NCI-H2171 (cell line): ENCODE measurements around the gene TEAD1.
"Not testable (repeated sequence)": the region's sequence is repeated elsewhere in the genome, so short reads cannot be mapped to it uniquely, and the experiment has no call there.

Experiments
- DNase-seq: peaks from one replicate; lab custom pipeline; 2025; lab: John Stamatoyannopoulos, UW

Gene TEAD1

GRCh38 chr11:12864316-12865156, 190.3 kb downstream of the TEAD1 start:
- DNase-seq, result no peak

GRCh38 chr11:12865863-12866595, 191.8 kb downstream of the TEAD1 start:
- DNase-seq, result no peak

- no peak for DNase-seq
Observed at GRCh38 chr11:12867531-12867930, 193.3 kb downstream of the TEAD1 start.

- no peak for DNase-seq
Observed at GRCh38 chr11:12868315-12869073, 194.3 kb downstream of the TEAD1 start.

GRCh38 chr11:12871241-12871640, 197.0 kb downstream of the TEAD1 start:
- no peak for DNase-seq

- no peak for DNase-seq
Observed at GRCh38 chr11:12871788-12872321, 197.6 kb downstream of the TEAD1 start.

- no peak for DNase-seq
Observed at GRCh38 chr11:12876340-12876739, 202.1 kb downstream of the TEAD1 start.

- no peak for DNase-seq
Observed at GRCh38 chr11:12876988-12877387, 202.8 kb downstream of the TEAD1 start.

- DNase-seq, result not testable (repeated sequence)
Observed at GRCh38 chr11:12877508-12877907, 203.3 kb downstream of the TEAD1 start.

GRCh38 chr11:12880327-12880726, 206.1 kb downstream of the TEAD1 start:
- DNase-seq, result no peak

GRCh38 chr11:12882670-12883069, 208.4 kb downstream of the TEAD1 start:
- DNase-seq, result no peak

GRCh38 chr11:12884751-12885318, 210.6 kb downstream of the TEAD1 start:
- DNase-seq, result no peak

GRCh38 chr11:12885717-12886239, 211.6 kb downstream of the TEAD1 start:
- DNase-seq, result no peak

- no peak for DNase-seq
Observed at GRCh38 chr11:12886508-12886907, 212.3 kb downstream of the TEAD1 start.

- DNase-seq, result no peak
Observed at GRCh38 chr11:12888525-12889158, 214.4 kb downstream of the TEAD1 start.

GRCh38 chr11:12889243-12889642, 215.0 kb downstream of the TEAD1 start:
- DNase-seq, result no peak

GRCh38 chr11:12890476-12890875, 216.3 kb downstream of the TEAD1 start:
- no peak for DNase-seq

- no peak for DNase-seq
Observed at GRCh38 chr11:12893787-12894672, 219.8 kb downstream of the TEAD1 start.

- no peak for DNase-seq
Observed at GRCh38 chr11:12897390-12897789, 223.2 kb downstream of the TEAD1 start.

- no peak for DNase-seq
Observed at GRCh38 chr11:12897867-12898266, 223.6 kb downstream of the TEAD1 start.
